ENCODE data around the gene CDH2.

The CDH2 gene

GRCh38 chr18:28176948-28177827 lies at the start of gene CDH2:
Gene CDH2 (minus strand): TSS chr18:28177130. CDS start chr18:28177022, 108 bp downstream.
- no peak for DNase-seq (ENCODE audit: low read depth in 1 of 2, low spot score in 1 of 2)

DNA sequence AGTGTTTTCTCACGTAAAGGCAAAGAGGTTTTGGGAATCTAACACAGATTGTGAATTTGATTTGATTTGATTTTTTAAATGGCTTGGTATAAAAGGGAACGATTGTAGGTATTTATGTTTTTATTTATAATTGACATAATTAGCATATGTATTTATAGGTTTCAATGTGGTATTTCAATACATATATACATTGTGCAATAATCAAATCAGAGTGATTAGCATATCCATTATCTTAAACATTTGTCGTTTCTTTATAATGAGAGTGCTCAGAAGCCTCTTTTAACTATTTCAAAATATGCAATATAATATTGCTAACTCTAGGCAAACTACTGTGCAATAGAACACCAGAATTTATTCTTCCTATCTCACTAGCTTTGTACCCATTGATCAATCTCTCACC lies 35.1 kb upstream of the CDH2 start:
- DNase-seq (ENCODE audit: low read depth in 1 of 2, low spot score in 1 of 2) = no peak

- no peak for DNase-seq (ENCODE audit: low read depth in 1 of 2, low spot score in 1 of 2)
Observed at GRCh38 chr18:28208712-28209265, 31.9 kb upstream of the CDH2 start.

GRCh38 chr18:28208268-28208667 lies 31.3 kb upstream of the CDH2 start:
- DNase-seq (ENCODE audit: low read depth in 1 of 2, low spot score in 1 of 2) = no peak

GRCh38 chr18:28204154-28204553 lies 27.2 kb upstream of the CDH2 start:
- DNase-seq (ENCODE audit: low read depth in 1 of 2, low spot score in 1 of 2) = no peak

DNA sequence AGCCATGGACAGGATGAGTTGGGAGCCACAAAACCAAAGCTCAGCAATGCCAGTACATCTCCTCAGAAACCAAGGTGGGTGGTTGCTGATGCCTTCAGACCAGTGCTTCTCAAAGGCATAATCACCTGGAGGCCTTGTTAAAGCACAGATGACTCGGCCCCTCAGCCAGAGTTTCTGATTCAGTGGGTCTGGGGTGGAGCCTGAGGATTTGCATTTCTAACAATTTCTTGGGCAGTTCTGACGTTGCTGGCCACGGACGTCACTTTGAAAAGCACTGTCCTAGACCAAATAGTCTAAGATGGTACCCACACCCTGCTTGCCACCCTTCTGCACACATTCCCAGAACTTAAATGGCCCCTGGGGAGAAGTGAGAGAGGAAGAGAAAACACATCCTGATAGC lies 24.1 kb upstream of the CDH2 start:
- DNase-seq (ENCODE audit: low read depth in 1 of 2, low spot score in 1 of 2) = no peak

GRCh38 chr18:28198620-28199019 lies 21.7 kb upstream of the CDH2 start:
- DNase-seq (ENCODE audit: low read depth in 1 of 2, low spot score in 1 of 2) = no peak

DNA sequence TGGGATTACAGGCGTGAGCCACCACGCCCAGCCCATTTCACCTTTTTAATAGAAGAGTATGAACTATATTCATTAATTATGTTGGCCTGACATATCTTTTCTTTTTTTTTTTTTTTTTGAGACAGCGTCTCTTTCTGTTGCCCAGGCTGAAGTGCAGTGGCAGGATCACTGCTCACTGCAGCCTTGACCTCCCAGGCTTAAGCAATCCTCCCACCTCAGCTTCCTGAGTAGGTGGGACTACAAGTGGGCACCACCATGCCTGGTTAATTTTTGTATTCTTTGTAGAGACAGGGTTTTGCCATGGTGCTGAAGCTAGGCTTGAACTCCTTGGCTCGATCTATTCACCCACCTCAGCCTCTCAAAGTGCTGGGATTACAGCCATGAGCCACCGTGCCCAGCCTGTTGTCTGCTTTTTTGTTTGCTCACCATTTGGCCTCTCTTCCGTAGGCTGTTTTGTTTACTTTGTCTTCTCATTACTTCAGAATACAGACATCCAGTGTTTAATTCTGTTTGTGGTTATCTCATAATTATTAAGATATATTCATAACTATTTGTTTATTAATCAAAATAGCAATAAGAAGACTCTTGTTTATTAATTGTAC lies 16.3 kb upstream of the CDH2 start:
- no peak for DNase-seq (ENCODE audit: low read depth in 1 of 2, low spot score in 1 of 2)

GRCh38 chr18:28189400-28190239 lies 12.7 kb upstream of the CDH2 start:
- DNase-seq (ENCODE audit: low read depth in 1 of 2, low spot score in 1 of 2) = no peak

- DNase-seq (ENCODE audit: low read depth in 1 of 2, low spot score in 1 of 2) = no peak
Observed at GRCh38 chr18:28185121-28185520, 8.2 kb upstream of the CDH2 start.

GRCh38 chr18:28183418-28184078 lies 6.6 kb upstream of the CDH2 start:
- no peak for DNase-seq (ENCODE audit: low read depth in 1 of 2, low spot score in 1 of 2)

GRCh38 chr18:28181616-28182015 lies 4.7 kb upstream of the CDH2 start:
- no peak for DNase-seq (ENCODE audit: low read depth in 1 of 2, low spot score in 1 of 2)

GRCh38 chr18:28178720-28179119 lies 1.8 kb upstream of the CDH2 start:
- DNase-seq (ENCODE audit: low read depth in 1 of 2, low spot score in 1 of 2) = no peak

DNA sequence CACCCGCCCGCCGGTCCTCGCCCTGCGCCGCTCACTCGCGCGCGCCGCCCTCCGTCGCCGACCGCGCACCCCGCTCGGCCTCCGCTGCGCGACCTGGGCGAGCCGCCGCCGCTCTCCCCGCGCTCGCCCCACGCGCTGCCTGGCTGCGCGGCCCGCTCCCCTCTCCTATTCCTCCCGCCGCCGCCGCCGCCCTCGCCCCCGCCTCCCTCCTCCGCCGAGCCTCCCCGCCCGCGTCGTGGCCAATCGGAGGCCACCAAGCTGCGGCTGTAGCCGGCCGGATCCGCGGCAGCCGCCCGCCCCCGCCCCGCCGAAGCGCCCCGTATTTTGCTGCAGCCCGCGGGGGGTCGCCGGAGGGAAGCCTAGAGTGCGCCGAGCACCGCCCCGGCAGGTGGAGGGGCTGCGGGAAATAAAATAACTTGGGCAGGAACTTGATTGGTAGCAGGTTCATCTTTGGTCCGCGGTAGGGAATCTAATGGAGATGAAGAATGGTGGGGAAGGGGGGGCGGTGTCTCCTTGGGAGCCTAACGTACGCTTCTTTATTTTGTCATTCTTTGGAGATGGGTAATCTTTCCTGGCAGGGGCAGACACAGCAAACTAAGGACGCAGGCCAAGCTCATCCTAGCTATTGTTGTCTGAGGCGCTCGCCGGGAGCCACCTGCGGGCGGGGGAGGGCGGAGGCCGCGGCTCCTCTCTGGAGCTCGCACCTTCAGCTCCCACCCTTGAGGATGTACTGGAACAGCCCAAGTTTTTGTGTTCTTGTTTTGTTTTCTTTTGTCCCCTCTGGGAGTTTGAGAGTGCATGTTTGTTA lies 1.1 kb upstream of the CDH2 start:
- no peak for DNase-seq (ENCODE audit: low read depth in 1 of 2, low spot score in 1 of 2)

GRCh38 chr18:28176698-28176947 lies 307 bp downstream of the CDH2 start:
- no peak for DNase-seq (ENCODE audit: low read depth in 1 of 2, low spot score in 1 of 2)

DNA sequence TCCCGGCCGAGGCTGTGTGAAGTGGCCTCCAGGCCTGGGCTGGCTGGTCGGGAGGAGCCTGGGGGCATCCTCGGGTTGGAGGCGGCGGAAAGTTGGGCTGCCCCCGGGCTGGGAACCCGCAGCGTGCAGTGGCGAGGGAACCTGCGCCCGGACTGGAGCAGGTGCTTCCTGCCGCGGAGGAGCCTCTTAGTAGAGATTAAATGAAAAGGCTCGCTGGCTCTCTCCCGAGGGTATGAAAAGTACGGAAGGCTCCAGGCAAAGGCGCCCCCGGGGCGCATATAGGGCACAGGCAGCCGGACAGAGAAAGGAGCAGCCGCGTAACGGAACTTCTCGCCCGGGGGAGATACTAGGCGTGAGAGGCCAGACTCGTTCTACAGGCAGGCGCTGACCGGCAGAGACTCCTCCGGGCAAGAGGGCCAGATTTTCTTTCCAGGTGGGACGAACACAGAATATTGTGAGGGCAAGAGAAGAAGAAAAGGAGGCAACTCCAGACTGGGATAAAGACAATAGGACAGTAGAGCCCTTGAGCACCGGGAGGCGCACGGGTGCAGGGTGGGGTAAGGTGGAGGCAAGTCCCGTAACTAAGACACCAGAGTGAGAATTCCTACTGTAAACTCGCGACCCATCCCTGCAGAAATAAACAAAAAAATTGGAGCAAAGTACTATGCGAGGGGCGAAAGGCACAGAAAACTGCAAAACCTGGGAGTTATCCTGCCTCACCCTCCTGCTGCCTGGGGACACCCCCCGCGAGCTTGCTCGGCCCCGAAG lies 816 bp downstream of the CDH2 start:
- no peak for DNase-seq (ENCODE audit: low read depth in 1 of 2, low spot score in 1 of 2)

GRCh38 chr18:28175150-28175929 lies 1.6 kb downstream of the CDH2 start:
- DNase-seq (ENCODE audit: low read depth in 1 of 2, low spot score in 1 of 2) = no peak

DNA sequence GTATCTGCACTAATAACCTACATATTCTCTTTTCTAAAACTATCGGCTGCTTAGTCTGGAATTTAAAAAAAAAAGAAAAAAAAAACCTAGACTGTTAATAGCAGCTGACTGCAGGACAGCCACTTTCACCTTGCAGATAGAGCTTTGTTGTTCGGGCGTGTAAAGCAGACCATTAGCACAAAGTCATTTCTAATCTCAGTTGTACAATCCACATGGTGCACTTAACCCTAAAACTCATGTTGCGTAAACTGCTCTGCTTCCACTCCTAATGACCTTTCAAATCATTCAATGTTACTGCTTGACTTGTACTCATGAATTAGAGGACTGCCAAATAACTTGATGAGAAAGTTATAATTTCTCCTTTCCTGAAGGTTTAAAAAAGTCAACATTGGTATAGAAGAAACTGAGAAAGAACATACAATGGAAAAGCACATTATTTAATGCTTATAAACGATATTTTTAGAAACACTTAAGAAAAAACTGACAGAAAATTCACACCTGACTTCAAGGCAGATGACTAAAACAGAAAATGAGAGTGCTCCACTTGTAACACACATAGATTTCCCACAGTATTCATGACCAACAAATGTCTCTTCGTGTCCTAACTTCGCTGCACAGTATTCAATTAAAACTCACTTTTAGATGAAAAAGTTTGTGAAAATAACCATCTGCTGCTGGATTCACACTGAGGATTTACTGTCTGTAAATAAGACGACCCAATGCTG lies 2.6 kb downstream of the CDH2 start:
- DNase-seq (ENCODE audit: low read depth in 1 of 2, low spot score in 1 of 2) = no peak

All from activated CD4-positive, alpha-beta T cell treated with anti-CD3 and anti-CD28 coated beads, Interleukin-2, amount 50 U/mL, for 24 hours (primary cell).